ENCODE results near the gene CXCL16.
A peak's percentile ranks its signal among the peaks of the same experiment; 100 is the strongest.

Gene CXCL16

GRCh38 chr17:4739122-4740024 lies at the start of gene CXCL16, which contains the start of gene ZMYND15:
Gene CXCL16 (minus strand): TSS chr17:4739928. CDS start chr17:4739339, 589 bp downstream.
Gene ZMYND15 (plus strand): TSS chr17:4739833. CDS start chr17:4740549, 716 bp downstream.
- peak; percentile 55 to 70 for DNase-seq

- DNase-seq, result no peak
These were observed 49.3 kb upstream of the CXCL16 start, which contains the start of gene GLTPD2 for GRCh38 chr17:4788807-4789700. Gene GLTPD2 (plus strand): TSS chr17:4788964. CDS start chr17:4789012, 48 bp downstream.

- DNase-seq, result no peak
These were observed 48.6 kb upstream of the CXCL16 start for GRCh38 chr17:4788159-4788806.

GRCh38 chr17:4786516-4786915 lies 46.8 kb upstream of the CXCL16 start:
- DNase-seq, result no peak

GRCh38 chr17:4786106-4786511 lies 46.4 kb upstream of the CXCL16 start, which contains the start of gene VMO1:
Gene VMO1 (minus strand): TSS chr17:4786364. CDS start chr17:4786352, 12 bp downstream.
- no peak for DNase-seq

GRCh38 chr17:4785311-4786105 lies 45.8 kb upstream of the CXCL16 start:
- DNase-seq, result no peak

- peak; percentile 33 to 58 for DNase-seq
These were observed 42.9 kb upstream of the CXCL16 start for GRCh38 chr17:4782652-4783051.

- no peak for DNase-seq
These were observed 40.7 kb upstream of the CXCL16 start for GRCh38 chr17:4780325-4780955.

- no peak for DNase-seq
These were observed 38.4 kb upstream of the CXCL16 start for GRCh38 chr17:4777969-4778760.

GRCh38 chr17:4772235-4772613 lies 32.5 kb upstream of the CXCL16 start:
- DNase-seq, result no peak

- DNase-seq, result no peak
These were observed 31.9 kb upstream of the CXCL16 start, which contains the start of gene TM4SF5 for GRCh38 chr17:4771519-4772234. Gene TM4SF5 (plus strand): TSS chr17:4771886. CDS start chr17:4771923, 37 bp downstream.

GRCh38 chr17:4769628-4770027 lies 29.9 kb upstream of the CXCL16 start:
- DNase-seq, result no peak

- DNase-seq, result peak; percentile 82 to 88
These were observed 28.6 kb upstream of the CXCL16 start for GRCh38 chr17:4768298-4768697.

- peak in 1 of 2 donors; percentile 77 for DNase-seq
These were observed 27.0 kb upstream of the CXCL16 start for GRCh38 chr17:4766723-4767122.

GRCh38 chr17:4766201-4766600 lies 26.5 kb upstream of the CXCL16 start:
- peak; percentile 94 to 98 for DNase-seq

GRCh38 chr17:4764595-4764994 lies 24.9 kb upstream of the CXCL16 start:
- peak; percentile 76 to 85 for DNase-seq

- DNase-seq, result peak; percentile 69 to 73
These were observed 20.1 kb upstream of the CXCL16 start for GRCh38 chr17:4759776-4760236.

- no peak for DNase-seq
These were observed 13.7 kb upstream of the CXCL16 start for GRCh38 chr17:4753392-4753791.

- DNase-seq, result peak in 1 of 2 donors; percentile 84
These were observed 12.2 kb upstream of the CXCL16 start for GRCh38 chr17:4751932-4752331.
